NCI-H524 treated with DMSO at 0.1 percent for 48 hours (cell line): Measurements from ENCODE around the gene TBC1D22A.

ENCODE experiments used
- DNase-seq: peaks from one replicate; lab custom pipeline; 2025; lab: John Stamatoyannopoulos, UW

TBC1D22A gene

DNA sequence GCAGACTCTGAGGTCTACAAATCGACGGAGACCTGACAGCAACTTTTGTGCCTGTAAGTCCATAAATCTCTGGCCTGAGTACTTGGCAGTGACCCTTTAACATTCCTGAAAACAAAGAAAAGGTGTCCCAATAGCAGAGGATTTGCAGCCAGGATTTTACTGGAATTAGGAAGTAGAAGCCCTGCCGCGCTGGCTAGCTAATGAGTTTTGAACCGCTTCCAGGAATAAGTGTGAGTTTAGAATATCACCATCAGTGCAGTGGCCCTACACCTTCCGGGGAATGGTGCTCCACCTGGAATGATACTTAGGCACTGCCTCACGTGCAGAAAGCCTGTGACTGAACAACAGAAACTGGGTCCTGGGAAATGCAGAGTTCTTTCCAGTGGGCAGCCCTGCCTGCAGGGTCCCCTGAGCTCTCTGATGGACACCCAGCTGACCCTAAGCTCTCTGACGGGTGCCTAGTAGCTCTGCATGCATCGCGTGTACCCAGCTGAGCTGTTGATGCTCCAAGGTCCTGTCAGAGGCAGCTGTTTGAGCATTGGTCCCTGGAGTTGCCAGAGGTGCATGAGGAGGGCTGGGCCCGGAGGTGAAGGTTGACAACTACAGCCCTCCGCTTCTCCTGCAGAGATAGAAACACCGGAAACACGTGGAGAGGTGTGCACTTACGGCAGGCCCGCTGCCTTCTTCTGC lies 380.9 kb downstream of the TBC1D22A start:
- DNase-seq: no peak

DNA sequence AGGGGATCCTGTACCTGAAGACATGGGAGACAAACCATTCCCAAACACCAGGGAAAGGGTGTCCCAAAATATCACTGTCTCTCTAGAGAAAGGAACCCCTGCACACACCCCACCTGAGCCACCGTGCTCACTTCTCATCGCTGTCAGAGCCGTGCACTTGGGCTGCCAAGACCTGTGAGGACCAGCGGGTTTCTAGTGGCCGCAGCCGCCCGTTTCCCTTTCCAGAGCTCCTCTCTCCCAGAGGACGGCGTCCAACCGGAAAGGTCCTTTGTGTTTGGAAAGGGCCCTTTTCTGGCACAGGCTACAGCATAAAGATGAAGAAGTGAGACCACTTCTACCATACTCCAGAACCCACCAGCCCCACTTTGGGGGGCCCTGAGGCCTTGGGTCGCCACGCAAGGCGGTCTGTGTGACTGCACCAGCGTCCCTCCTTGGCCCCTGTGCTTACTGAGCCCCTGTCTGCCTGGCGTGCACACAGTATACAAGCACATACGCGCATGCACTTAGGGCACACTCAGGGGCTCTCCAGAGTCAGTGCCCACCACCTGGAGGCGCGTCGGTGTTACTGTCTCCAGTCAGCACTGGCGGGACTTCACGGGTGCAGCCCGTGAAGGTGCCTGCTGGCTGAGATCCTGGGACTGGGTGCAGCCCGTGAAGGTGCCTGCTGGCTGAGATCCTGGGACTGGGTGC lies 381.8 kb downstream of the TBC1D22A start:
- DNase-seq: no peak

DNA sequence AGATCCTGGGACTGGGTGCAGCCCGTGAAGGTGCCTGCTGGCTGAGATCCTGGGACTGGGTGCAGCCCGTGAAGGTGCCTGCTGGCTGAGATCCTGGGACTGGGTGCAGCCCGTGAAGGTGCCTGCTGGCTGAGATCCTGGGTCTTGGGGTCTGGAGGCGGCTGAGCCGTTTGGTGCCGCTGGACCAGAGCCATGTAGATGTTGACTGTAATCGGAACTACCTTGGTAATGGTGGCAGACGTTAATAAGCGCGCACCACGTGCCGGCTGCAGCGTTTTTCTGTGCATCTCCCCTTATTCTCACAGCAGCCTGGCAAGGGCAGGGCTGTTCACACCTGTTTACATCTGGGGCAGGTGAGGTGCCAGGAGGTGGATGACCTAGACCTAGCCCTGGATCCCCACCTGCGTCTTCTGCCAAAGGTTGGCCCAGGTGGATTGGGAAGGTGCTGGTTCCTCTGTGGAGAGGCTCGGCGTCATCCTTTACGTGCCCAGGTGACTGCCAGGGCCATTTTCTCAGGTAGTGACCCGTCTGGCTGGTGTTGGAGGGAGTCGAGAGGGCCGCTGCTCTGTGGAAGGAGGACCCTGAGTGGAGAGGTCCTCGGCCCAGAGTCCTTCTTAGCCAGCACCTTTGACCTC lies 382.5 kb downstream of the TBC1D22A start:
- DNase-seq: no peak

DNA sequence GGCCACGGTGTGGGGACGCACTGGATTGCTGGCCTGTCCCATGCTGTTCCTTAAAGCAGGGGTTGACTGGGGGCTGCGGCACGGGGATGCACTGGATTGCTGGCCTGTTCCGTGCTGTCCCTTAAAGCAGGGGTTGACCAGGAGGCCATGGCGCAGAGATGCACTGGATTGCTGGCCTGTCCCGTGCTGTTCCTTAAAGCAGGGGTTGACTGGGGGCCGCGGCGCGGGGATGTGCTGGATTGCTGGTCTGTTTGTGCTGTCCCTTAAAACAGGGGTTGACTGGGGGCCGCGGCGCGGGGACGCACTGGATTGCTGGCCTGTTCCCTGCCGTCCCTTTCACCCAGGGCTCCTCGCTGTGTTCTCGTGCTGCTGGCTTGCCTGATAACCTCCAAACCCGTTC lies 383.4 kb downstream of the TBC1D22A start:
- DNase-seq: no peak

DNA sequence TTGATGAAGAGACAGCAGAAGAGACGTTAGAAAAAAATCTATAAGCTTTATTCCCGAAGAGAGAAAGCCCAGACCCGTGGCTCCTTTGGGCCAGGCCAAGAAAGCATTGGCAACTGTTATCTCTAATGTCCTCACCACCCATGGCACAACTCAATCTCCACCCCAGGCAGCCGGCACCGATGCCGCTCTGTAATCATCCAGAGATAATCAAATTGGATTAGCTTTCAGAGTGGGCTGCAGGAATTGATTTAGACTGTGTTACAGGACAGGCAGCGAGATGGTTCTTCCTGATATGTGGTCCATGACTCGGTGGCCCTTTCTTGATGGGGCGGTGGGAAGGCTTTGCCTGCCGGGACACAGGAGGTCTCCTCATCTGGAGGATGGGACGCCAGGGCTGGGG lies 383.9 kb downstream of the TBC1D22A start:
- no peak for DNase-seq

DNA sequence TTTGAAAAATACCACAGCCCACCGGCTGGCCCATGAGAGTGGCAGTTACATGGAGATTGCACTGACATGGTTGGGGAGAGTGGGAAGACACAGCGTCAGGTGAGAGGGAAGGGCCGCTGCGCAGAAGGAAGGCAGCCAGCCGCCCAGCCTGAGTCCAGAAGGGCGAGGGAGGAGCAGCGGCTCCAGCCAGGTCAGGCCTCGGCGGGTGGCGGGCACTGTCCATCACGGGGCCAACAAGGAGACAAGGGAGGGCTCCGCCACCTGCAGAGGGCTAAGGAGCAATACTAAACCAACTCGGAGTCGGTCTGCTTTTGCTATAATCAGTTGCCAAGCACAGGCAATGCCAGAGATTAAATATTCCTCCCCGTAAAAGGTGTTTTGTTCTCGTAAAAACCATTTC lies 384.5 kb downstream of the TBC1D22A start:
- no peak for DNase-seq

DNA sequence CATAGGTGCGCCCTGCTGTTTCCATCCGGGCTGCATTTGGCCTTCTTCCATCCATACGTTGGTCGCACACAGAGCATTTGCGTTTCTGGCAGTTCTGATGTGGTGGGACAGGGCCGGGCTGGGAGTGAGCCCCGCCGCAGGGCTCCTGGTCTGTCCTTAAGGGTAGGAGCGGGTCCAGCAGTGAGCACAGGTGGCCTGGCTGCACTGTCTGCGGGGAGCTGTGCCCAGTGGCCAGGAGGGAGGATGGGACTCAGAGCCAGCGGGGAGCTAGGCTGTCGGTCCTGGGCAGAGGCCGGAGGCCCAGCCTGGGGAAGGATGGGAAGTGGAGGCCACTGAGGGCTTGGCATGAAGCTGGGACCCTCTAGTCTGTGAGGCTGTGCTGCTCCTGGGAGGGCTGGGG lies 385.1 kb downstream of the TBC1D22A start:
- no peak for DNase-seq

DNA sequence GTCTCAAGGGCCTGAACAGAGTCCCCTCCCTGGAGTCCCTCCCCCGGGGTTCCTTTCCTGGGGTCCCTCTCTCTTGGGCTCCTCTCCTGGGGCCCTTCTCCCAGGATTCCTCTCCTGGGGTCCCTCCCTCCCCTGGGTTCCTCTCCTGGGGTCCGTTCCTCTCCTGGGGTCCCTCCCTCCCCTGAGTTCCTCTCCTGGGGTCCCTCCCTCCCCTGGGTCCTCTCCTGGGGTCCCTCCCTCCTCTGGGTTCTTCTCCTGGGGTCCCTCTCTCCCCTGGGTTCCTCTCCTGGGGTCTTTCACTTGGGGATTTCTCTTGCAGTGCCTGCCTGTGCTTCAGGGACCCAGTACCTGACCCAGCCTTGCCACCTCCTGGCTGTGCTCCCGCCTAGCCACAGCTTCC lies 386.1 kb downstream of the TBC1D22A start:
- no peak for DNase-seq

DNA sequence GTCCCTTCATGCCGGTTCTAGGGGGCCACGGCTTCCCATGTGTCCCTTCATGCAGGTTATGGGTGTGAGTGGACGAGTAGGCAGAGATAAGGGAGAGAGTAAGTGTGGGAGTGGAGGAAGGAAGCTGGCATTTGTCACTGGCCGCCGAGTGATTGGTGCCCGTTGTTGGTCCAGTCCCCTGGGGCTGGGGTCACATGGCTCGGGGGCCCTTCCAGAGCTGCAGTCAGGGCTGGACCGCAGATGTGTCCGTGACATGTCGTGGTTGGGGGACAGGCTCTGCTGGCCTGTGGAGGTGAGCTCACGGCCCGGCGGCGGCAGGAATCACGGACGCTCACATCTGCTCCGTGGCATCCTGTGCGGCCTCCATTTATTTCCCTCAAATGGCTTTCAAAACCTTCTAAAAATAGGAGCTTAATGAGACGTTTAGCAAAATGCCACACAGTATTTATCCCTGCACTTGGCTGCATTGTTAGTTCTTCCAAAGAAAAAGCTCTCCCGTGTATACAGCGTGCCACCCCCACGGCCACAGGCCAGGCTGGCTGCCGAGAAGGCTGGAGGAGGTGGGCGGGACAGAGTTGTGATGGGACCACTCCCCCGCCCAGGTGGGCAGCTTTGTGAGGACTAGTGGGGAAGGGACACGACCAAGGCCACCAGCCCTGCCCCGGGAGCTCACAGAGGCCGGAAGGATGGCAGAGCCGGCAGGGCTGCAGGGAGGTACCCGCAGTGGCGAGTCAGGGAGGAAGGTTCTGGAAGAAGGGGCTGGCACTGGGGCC lies 386.7 kb downstream of the TBC1D22A start:
- no peak for DNase-seq

DNA sequence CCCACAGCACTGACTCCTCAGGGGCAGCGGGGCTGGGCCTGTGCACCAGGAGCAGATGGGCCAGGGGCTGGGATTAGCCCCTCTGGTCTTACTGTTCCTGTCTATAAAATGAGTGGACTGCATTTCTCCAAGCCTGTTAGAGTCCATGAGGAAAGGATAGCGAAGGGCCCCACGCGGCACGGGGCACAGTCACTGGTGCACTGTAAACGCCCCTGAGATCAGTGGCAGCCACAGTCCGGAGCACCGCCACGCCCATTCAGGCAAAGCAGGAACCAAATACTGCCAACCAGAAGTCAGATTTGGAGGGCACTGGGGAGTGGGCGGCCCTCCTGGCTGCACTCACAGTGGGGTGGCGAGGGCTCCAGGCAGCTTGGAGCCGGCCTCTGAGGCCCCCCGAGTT lies 387.5 kb downstream of the TBC1D22A start:
- DNase-seq: no peak

DNA sequence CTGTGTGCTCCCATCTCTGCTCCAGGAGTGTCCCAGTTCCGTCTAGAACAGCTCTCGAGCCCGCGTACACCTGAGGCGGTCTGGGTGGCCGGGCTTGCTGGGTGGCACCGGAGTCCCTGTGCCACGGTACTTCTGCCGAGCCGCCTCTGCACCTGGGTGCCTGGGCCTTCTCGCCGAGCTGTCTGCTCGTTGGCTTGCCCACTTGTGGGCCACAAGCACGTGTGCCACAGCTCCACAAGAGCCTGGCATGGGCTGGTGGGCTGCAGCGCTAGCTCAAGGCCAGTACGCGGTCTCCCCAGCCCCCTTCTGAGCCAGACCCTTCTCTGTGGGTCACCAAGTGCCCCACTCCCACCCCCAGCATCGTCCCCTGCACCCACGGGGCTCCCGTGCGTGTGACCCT lies 388.0 kb downstream of the TBC1D22A start:
- no peak for DNase-seq

DNA sequence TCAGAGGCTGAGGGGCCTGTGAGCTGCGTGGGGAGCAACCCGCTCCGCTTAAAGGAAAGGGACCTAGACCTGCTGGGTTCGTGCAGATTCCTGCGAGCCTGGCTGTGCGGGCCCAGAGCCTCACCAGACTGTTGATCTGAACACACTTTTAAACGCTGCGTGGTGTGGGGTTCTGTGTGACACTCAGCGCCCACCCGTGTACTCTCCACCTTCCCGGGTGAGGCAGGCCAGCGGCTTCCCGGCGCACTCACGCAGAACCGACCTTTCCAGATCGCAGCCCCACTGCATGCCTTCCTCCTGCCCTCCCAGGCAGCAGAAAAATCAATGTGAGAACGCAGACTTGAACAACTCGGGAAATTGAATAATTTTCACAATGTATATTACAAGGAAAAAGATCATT lies 388.6 kb downstream of the TBC1D22A start:
- no peak for DNase-seq

DNA sequence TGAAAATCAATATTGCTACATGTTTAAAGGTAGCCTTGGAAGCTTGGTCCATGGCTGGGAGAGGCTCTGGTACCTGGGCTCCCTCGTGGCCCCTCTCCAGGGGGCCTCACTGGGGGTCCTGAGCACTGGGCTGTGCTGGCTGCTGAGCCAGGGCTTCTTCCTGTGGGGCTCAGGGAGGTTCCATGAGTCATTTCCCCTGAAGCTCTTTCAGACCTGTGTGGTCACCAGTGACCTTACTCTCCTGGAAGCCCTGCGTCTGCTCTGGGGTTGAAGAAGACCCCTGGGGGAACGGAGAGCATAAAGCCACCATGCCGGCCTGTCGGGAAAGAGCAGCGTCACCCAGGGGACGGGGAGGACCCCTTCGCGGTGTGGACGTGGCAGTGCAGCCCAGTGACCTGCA lies 389.0 kb downstream of the TBC1D22A start:
- no peak for DNase-seq

DNA sequence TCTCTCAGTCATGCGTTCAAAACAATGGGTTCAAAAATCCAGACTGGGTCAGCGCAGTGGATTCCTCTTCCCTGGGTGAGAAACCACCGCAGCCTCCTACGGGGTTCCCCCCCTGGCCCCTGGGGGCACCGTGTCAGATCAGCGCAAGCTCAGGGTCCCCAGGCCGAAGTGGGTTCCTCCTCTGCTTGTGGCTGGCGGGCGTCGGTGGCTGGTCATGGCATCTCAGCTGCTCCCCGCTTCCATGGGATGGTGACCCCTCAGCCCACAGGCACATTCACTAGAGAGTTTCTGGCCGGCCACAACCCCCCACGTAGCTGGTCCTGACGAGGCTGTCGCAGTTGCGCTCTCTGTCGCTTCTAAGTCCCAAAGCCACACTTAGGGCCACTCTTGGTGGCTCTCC lies 389.8 kb downstream of the TBC1D22A start:
- no peak for DNase-seq

DNA sequence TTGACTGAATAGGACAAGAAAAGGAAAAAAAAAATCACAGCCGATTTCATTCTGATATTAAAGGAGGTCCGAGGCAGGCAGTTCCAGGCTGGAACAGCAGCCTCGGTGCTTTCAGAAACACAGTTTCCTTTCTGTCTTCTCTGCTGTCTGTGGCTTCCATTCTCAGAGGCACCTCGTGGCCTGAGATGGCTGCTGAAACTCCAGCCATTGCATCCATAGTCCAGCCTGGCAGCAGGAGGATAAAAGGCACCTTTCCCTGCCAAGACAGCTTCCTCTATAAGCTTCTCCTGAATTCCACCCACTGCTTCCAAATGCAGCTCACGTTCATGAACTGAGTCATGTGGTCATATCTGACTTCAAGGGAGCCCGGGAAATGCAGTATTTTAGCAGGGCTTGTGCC lies 390.5 kb downstream of the TBC1D22A start:
- DNase-seq: no peak

DNA sequence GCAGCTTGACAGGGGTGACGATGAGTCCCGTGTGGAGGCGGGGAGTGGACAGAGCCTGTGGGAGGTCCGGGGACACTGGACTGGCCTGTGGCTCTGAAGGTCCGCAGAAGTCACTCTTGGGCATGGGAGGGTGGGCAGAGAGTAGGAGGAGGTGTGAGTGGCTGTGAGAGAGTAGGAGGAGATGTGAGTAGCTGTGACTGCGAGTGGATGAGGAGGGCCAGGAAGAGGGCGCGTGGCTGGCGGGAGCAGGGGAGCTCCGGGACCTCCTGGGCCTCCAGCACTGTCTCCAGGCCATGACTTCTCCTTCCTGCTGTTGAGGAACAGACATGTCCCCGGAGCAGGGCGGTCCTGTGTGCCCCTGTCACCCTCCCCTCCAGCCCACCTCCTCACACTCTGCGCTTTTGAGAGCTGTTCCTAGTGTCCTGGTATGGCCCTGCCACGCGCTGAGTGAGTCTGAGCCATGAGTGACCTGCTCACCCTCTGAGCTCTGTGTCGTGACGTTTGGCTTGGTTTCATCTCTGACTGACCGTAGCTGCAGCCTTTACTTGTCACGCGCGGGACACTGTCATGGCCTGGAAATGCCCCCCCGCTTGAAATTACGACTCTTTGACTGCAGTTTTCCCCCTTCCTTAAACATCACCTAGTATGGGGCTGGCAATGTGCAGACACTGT lies 391.5 kb downstream of the TBC1D22A start:
- DNase-seq: no peak

DNA sequence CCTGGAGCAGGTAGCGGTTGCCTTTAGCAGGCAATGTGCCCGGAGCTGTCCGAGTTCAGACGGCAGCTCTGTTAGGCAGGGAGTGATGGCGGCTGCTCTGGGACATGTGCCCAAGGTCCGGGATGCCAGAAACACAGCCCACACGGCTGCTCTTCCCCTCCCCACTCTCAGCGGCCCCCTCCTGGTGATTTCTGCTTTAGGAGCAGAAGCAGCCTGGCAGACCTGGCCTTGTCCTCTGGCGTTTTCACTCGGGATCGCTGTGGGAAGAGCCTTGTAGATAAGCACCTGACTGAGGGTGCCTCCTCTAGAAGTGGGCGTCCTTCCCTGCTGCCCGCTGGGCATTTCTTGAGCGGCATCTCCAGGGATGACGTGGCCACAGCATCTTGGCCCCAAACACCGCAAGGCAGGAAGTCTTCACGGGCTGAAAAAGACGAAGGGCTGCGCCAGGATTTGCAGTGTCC lies 392.2 kb downstream of the TBC1D22A start:
- DNase-seq: no peak

DNA sequence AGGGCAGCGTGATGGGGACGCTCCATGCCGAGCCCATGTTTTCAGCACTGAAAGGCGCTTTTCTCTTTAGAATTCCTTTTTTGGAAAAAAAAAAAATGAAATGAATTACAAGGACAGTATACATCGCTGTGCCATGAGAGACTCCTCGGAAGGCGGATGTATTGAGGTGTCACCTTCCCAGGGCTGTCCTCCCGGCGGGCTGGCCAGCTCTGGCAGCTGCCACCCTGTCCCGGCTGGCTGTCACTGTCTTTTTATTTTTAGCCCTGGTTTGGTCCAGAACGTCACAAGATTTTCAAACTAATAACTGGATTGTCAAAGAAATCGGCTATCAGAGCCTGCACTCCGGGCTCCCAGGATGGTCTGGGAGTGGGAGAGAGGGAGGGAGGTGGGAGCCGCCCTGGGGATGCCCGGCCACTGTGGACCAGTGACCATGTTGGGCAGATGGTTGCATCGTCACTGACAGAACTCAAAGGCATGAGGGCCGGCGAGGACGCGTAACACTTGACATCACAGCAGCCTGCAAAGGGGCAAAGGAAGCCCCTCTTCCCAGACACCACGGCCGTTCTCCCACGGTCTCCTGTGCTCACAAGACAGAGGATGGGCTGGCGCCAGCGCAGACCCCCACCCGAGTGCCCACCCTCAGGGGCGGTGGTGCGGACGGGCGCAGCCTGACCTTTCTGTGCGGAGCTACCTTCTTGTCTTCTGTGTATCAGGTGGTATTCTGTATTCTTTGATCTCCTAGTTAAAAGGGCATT lies 392.9 kb downstream of the TBC1D22A start:
- no peak for DNase-seq

DNA sequence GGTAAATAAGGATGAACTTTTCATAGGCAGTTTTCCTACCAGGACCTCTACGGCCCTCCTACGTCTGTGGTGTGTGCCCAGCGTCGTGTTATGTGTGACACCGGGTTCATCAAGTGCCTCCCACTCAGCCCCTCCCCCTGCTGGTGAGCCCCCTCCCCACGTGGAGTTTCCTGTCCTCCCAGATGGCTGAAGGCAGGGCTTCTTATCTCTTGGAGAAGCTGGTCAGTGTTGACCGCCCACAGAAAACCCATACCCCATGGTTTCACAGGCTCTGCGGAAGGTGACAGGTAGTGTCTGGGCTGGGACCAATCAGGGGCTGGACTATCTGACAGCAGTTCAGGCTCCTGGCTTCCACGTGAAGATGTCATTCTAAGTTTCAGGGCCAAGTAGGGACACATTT lies 393.5 kb downstream of the TBC1D22A start:
- no peak for DNase-seq

DNA sequence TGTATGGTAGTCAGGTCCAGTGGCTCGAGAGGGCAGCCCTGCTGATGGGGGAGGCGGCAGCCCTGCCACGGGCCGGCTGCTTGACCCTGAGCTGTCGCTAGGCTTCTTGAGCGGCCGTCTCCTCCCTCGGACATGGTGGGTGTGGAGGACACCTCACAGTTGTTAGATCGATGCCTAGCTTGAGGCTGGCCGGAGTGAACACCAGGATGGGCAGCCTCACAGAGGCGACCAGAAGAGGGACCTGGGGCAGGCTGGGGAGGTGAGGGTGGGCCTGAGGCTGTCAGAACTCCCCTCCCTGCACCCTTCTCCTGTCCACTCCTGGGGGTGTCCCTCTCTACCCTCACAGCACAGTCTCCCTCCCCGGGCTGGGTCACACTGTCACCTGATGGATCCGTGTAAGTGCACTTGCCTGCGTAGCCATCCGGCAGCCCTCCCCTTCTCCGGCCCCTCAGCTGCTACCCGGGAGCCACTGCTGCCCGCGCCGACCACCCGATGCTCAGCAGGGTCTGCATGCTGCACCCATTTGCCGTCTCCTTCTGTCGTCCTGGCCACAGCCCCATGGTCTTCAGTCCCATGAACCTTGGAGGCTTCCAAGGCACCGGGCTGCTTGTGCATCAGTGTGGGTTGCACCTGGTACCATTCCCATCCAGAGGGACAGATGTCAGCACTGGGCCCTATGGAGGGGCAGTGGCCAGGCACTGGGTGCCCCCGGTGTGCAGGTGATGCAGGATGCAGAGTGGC lies 394.1 kb downstream of the TBC1D22A start:
- DNase-seq: no peak

DNA sequence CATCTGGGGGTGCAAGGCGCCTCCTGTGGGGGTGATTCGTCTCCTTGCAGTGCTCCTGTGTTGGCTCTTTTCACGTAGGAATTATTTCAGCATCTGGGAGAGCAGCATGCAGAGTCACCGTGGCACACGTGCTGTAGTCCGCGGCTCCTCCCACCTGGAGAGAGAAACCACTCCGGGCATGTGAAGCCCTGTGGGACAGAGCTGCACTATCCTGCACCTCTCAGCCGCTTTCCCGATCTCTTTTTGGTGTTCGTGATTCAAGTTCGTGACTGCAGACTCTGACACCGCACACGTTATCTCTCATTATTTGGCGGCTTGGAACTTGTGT lies 394.6 kb downstream of the TBC1D22A start:
- no peak for DNase-seq
